K562 (cell line): ENCODE results near the gene SRRT. TPM values are rescaled to one million over a fixed set of nuclear protein-coding genes. Genes with fewer than 3 reads are reported as not detected.

ENCODE experiments used
- ATAC-seq: fragments of 200-7000 bp; cut with Tn5 transposase; 3 replicates; pipeline ENCODE4 v1.9.1; 2020; ENCODE audit warnings: moderate library complexity
- BruUV-seq: library from RNA; stranded (reverse); fragments of 400-500 nt; replicated peaks from 2 replicates; lab custom pipeline; 2021; lab: Mats Ljungman, UMichigan
- CTCF ChIA-PET: fragments of 300-600 bp; formaldehyde crosslinking; extraction: SDS; loops from one replicate; lab custom pipeline; 2021; ENCODE audit warnings: low intra/inter-chr PET ratio; lab: Yijun Ruan, JAX
- POLR2A ChIA-PET: fragments of 300-600, 350-650 bp; sonication (Branson Sonifier 250); formaldehyde crosslinking; extraction: SDS; loops from one replicate; lab custom pipeline; 2021; ENCODE audit warnings: antibody characterized with exemption, inconsistent platforms; lab: Yijun Ruan, JAX
- DNase-seq, 4 experiments: peaks; one replicate each; pipeline versions ENCODE4 v3.0.0 to v3.0.0-alpha.2; 2011 to 2018; ENCODE audit warnings: low spot score in 3 of 4, mixed read lengths in 3 of 4; ENCODE audit errors: extremely low read depth in 1 of 4
- FAIRE-seq: peaks from 2 replicates; lab custom pipeline; 2011; peaks lifted over from hg19 to GRCh38; lab: Jason Lieb, UNC
- H2AFZ ChIP-seq: 2 replicates; pipeline ENCODE4 v1.6.0; 2011; ENCODE audit warnings: low read depth, low read length, control low read depth, inconsistent platforms
- H3K27ac ChIP-seq: fragments of 200-600 bp; 3 replicates; pipeline ENCODE4 v1.8.0; 2011; ENCODE audit warnings: low read depth, mild to moderate bottlenecking, control low read depth, inconsistent platforms, low read length, moderate library complexity, mixed read lengths; ENCODE audit errors: extremely low read depth
- H3K27me3 ChIP-seq, 2 experiments: fragments of 300-600 bp in 1 of 2; 2 replicates in 1 of 2; 3 replicates in 1 of 2; pipeline versions ENCODE4 v1.6.0 to v1.8.0; 2011; ENCODE audit warnings: inconsistent platforms in 2 of 2, low read length in 2 of 2, mild to moderate bottlenecking in 1 of 2, mixed read lengths in 1 of 2, moderate library complexity in 1 of 2; ENCODE audit not compliant: control insufficient read depth in 2 of 2, insufficient read depth in 2 of 2
- H3K36me3 ChIP-seq: fragments of 300-600 bp; 3 replicates; pipeline ENCODE4 v1.8.0; 2011; ENCODE audit warnings: mild to moderate bottlenecking, low read length, inconsistent platforms; ENCODE audit not compliant: control insufficient read depth, insufficient read depth
- H3K4me1 ChIP-seq, 2 experiments: fragments of 200-600 bp in 1 of 2; replicated peaks in 1 of 2; 2 replicates in 1 of 2; 3 replicates in 1 of 2; pipeline versions ENCODE4 v1.5.1 to v1.8.0; 2011; ENCODE audit warnings: inconsistent platforms in 2 of 2, low read length in 2 of 2, mild to moderate bottlenecking in 1 of 2, mixed read lengths in 1 of 2, moderate library complexity in 1 of 2; ENCODE audit not compliant: control insufficient read depth in 2 of 2, insufficient read depth in 2 of 2
- H3K4me2 ChIP-seq: 2 replicates; pipeline ENCODE4 v1.6.1; 2011; ENCODE audit warnings: low read length, control low read depth, inconsistent platforms, mixed read lengths; ENCODE audit not compliant: insufficient read depth
- H3K4me3 ChIP-seq: fragments of 200-600 bp; sonication (generic), shearing (Covaris generic); 2 replicates; pipeline ENCODE4 v1.5.1; 2016; ENCODE audit warnings: control low read depth, inconsistent platforms
- H3K79me2 ChIP-seq: fragments of 200-600 bp; 3 replicates; pipeline ENCODE4 v1.8.0; 2011; ENCODE audit warnings: low read length, inconsistent platforms; ENCODE audit not compliant: control insufficient read depth, insufficient read depth
- H3K9ac ChIP-seq, 2 experiments: 2 replicates each; pipeline versions ENCODE4 v1.6.0 to v1.6.1; 2011; ENCODE audit warnings: low read depth in 2 of 2, low read length in 2 of 2, control low read depth in 1 of 2, inconsistent platforms in 1 of 2, mild to moderate bottlenecking in 1 of 2, mixed read lengths in 1 of 2; ENCODE audit not compliant: insufficient read depth in 1 of 2
- H3K9me1 ChIP-seq: one replicate; pipeline ENCODE4 v1.6.0; 2011; ENCODE audit warnings: inconsistent platforms, mild to moderate bottlenecking, low read length, moderate library complexity; ENCODE audit not compliant: control insufficient read depth, insufficient read depth
- H3K9me3 ChIP-seq: replicated peaks from 2 replicates; pipeline ENCODE4 v1.5.1; 2011; ENCODE audit warnings: low read depth, low read length, inconsistent platforms; ENCODE audit not compliant: control insufficient read depth, insufficient read depth
- H4K20me1 ChIP-seq: replicated peaks from 2 replicates; pipeline ENCODE4 v1.6.1; 2011; ENCODE audit warnings: low read length, inconsistent platforms, mixed read lengths; ENCODE audit not compliant: control insufficient read depth, insufficient read depth
- CHD2 ChIP-seq: IDR thresholded peaks from 2 replicates; pipeline ENCODE4 v1.6.1; 2011; ENCODE audit warnings: low read depth, low read length
- CSDE1 ChIP-seq, 2 experiments: fragments of 450-650 bp; IDR thresholded peaks; 2 replicates each; pipeline ENCODE4 v1.6.1; 2016; ENCODE audit warnings: mild to moderate bottlenecking in 1 of 2
- ETV1 ChIP-seq: fragments of 450-650 bp; conservative IDR thresholded peaks from 2 replicates; pipeline ENCODE4 v1.6.1; 2016; ENCODE audit warnings: missing genetic modification characterization, control low read depth, low read depth, missing compliant biosample characterization
- FIP1L1 ChIP-seq: fragments of 200-400 bp; formaldehyde crosslinking; IDR thresholded peaks from 2 replicates; pipeline ENCODE4 v1.6.1; 2018; ENCODE audit warnings: mild to moderate bottlenecking, low read depth, low read length; ENCODE audit not compliant: poor library complexity, severe bottlenecking
- MAFF ChIP-seq: IDR thresholded peaks from 2 replicates; pipeline ENCODE4 v1.6.1; 2012; ENCODE audit warnings: low read length, improper control_type of control experiment
- NFE2 ChIP-seq: IDR thresholded peaks from 2 replicates; pipeline ENCODE4 v1.6.1; 2014; ENCODE audit warnings: antibody characterized with exemption, low read depth
- RBM15 ChIP-seq: fragments of 200-400 bp; formaldehyde crosslinking; IDR thresholded peaks from 2 replicates; pipeline ENCODE4 v1.6.1; 2018; ENCODE audit warnings: mild to moderate bottlenecking, low read length, moderate library complexity; ENCODE audit not compliant: insufficient read depth
- SMARCB1 ChIP-seq: IDR thresholded peaks from 2 replicates; pipeline ENCODE4 v1.6.1; 2011; ENCODE audit warnings: improper control_type of control experiment, low read depth; ENCODE audit not compliant: insufficient read length
- SREBF1 ChIP-seq: fragments of 150-350 bp; IDR thresholded peaks from 2 replicates; pipeline ENCODE4 v1.6.1; 2014; ENCODE audit warnings: antibody characterized with exemption, low read depth, low read length, borderline replicate concordance
- VEZF1 ChIP-seq: fragments of 200-800 bp; sonication (Bioruptor generic); IDR thresholded peaks from 2 replicates; pipeline ENCODE4 v1.6.1; 2017; ENCODE audit warnings: missing genetic modification characterization, missing compliant biosample characterization
- ZNF165 ChIP-seq: fragments of 250-450 bp; sonication (Bioruptor Pico); IDR thresholded peaks from 2 replicates; pipeline ENCODE4 v1.4.0; 2020; ENCODE audit warnings: borderline replicate concordance
- ZNF212 ChIP-seq: fragments of 450-650 bp; formaldehyde crosslinking; IDR thresholded peaks from 2 replicates; pipeline ENCODE4 v1.4.0; 2020; ENCODE audit warnings: mild to moderate bottlenecking
- ZNF407 ChIP-seq: fragments of 450-650 bp; IDR thresholded peaks from 2 replicates; pipeline ENCODE4 v1.6.1; 2016; ENCODE audit warnings: low read depth
- WGBS: fragments of 100-300 bp; shearing (Covaris generic); methylation state at CpG from one replicate; pipeline ENCODE4 v1.1.6; 2016; ENCODE audit warnings: low coverage, mixed read lengths; ENCODE audit not compliant: insufficient coverage; ENCODE audit errors: missing lambda C conversion rate; 5-methylcytosine and 5-hydroxymethylcytosine counted together
- in situ Hi-C: fragments of 300-500 bp; cut with MboI; formaldehyde crosslinking; loops from 4 replicates; pipeline ENCODE4 v1.15.0; 2018; ENCODE audit warnings: inconsistent platforms, mixed read lengths
- intact Hi-C: fragments of 100-400 bp; cut with micrococcal nuclease; formaldehyde crosslinking; loops from 2 replicates; pipeline ENCODE4 v1.14.2; 2022
- polyA plus RNA-seq, 8 experiments: library from polyadenylated mRNA; depleted of rRNA in 4 of 8; stranded (reverse) in 5 of 8; unstranded in 3 of 8; fragments of >200 nt; fragmentation: Nextera tagmentation in 2 of 8; fragmentation: Illumina TruSeq in 1 of 8; extraction: Ambion mirVana in 2 of 8; extraction: Trizol in 1 of 8; gene quantifications; 2 replicates each; pipeline versions ENCODE4 v1.2.1 to v1.2.3, GENCODE V29; 2011 to 2014; ENCODE audit warnings: inconsistent platforms in 1 of 8, missing spikeins in 1 of 8
- total RNA-seq, 7 experiments: library from RNA; depleted of rRNA in 6 of 7; stranded (reverse); fragments of >200 nt in 6 of 7; fragmentation: Illumina TruSeq in 2 of 7; extraction: Trizol in 2 of 7; gene quantifications; 2 replicates each; pipeline versions ENCODE4 v1.2.1 to v1.2.3, GENCODE V29; 2011 to 2021; ENCODE audit warnings: low replicate concordance in 1 of 7

The SRRT gene
- total and polyA plus RNA-seq, 9 of the 15 experiments (the other 6 are each of a cell fraction or from before 2014, with no cell fraction given) = 10.3 to 263 (median 84.4) TPM

- peaks cover 11 to 52% of the 10 kb centered on the region in 2 experiments for H3K4me1 ChIP-seq
- H3K9ac ChIP-seq = no peak overlapping the region; a peak in 1 of 4 replicates
- H3K27ac ChIP-seq = no peak overlapping the region
- peaks cover 31% of the 10 kb centered on the region; the same call in 2 of the 3 replicates for H3K36me3 ChIP-seq
- intact Hi-C loops = no loop called here
- peaks cover 20% of the 10 kb centered on the region for H3K79me2 ChIP-seq
- in situ Hi-C loops = no loop called here
- ATAC-seq (no peak), DNase-seq (peak in 1 of 4 experiments; percentile 53), FAIRE-seq (no peak)
- H3K4me2 ChIP-seq = no peak overlapping the region
- no peaks in the 10 kb centered on the region for H4K20me1 ChIP-seq
- no peak overlapping the region for H2AFZ ChIP-seq
- no peak overlapping the region for H3K4me3 ChIP-seq
- BruUV-seq = no TSS peak
- ChIA-PET POLR2A (interaction anchor here (1.0 kb wide), 1 partner anchor 9 kb away, joined by 3 read pairs; no protein-coding TSS in a partner anchor), CTCF (no interaction called here)
- WGBS = 35% methylated on average over 10 of the region's 10 CpGs
- no peaks in the 10 kb centered on the region for H3K9me1 ChIP-seq
- no peaks in the 10 kb centered on the region for H3K9me3 ChIP-seq
- no peaks in the 10 kb centered on the region; a peak in 1 of 5 replicates for H3K27me3 ChIP-seq
- TF ChIP-seq NFE2 (peak; percentile 34; the same call in 1 of the 2 replicates), CHD2 (no peak), CSDE1 (IDR thresholded peaks at IDR 0.05) (no peak), ZNF165 (CRISPR knock-in tag) (no peak), MAFF (peak; percentile 66), ETV1 (tag) (no peak), SREBF1 (no peak), RBM15 (no peak), ZNF212 (CRISPR knock-in tag) (no peak), VEZF1 (CRISPR knock-in tag) (0 out of 2 replicates have a peak, but pooled peaks have one; percentile 49), ZNF407 (no peak), FIP1L1 (no peak), SMARCB1 (no peak)
Measured at GRCh38 chr7:100863406-100863950, 11.4 kb upstream of the SRRT start.
